ENCODE results near the gene RAD51.

DNA sequence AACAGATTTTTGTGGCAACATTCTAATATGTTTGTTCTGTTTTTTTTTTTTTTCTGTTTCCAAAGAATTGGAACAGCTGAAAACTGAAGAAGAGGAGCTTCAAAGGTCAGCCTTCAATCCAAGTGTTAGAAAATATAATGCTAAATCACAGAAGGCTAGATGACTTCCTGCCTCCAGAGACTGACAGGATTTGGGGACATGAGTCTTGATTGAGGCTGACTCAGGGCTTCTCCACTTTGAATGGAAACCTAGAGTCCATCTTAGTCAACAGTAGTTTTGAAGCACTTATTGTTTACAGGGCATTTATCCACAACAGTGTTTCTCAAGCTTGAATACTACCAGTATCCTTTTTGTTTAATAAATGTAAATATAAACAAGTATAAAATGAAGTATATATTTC, 44.5 kb upstream of the RAD51 start:
- TF ChIP-seq POLR2A (IDR thresholded peaks at IDR 0.05): no peak
- TF ChIP-seq, protein P1, sequence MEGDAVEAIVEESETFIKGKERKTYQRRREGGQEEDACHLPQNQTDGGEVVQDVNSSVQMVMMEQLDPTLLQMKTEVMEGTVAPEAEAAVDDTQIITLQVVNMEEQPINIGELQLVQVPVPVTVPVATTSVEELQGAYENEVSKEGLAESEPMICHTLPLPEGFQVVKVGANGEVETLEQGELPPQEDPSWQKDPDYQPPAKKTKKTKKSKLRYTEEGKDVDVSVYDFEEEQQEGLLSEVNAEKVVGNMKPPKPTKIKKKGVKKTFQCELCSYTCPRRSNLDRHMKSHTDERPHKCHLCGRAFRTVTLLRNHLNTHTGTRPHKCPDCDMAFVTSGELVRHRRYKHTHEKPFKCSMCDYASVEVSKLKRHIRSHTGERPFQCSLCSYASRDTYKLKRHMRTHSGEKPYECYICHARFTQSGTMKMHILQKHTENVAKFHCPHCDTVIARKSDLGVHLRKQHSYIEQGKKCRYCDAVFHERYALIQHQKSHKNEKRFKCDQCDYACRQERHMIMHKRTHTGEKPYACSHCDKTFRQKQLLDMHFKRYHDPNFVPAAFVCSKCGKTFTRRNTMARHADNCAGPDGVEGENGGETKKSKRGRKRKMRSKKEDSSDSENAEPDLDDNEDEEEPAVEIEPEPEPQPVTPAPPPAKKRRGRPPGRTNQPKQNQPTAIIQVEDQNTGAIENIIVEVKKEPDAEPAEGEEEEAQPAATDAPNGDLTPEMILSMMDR (IDR thresholded peaks at IDR 0.05): no peak
- no peak for TF ChIP-seq EP300 (IDR thresholded peaks at IDR 0.05; ENCODE audit: low read depth)
- TF ChIP-seq POLR2AphosphoS5 (IDR thresholded peaks at IDR 0.05): no peak
